IPS DF 4.7 (cell line): ENCODE data around the gene CRIP3.
"Not testable (repeated sequence)": the region's sequence is repeated elsewhere in the genome, so short reads cannot be mapped to it uniquely, and the experiment has no call there.

Source experiments
- DNase-seq: peaks from one replicate; pipeline ENCODE4 v3.0.0-alpha.2; 2013; ENCODE audit warnings: low spot score; ENCODE audit errors: extremely low read depth

The CRIP3 gene

GRCh38 chr6:43307451-43308100, 1.1 kb downstream of the CRIP3 start:
- DNase-seq: no peak

- DNase-seq: no peak
Measured at GRCh38 chr6:43306086-43306485, 2.5 kb downstream of the CRIP3 start.

GRCh38 chr6:43304882-43305281, 3.7 kb downstream of the CRIP3 start:
- no peak for DNase-seq

GRCh38 chr6:43304361-43304760, 4.3 kb downstream of the CRIP3 start:
- no peak for DNase-seq

GRCh38 chr6:43303751-43304331, 4.8 kb downstream of the CRIP3 start:
- no peak for DNase-seq

- DNase-seq: not testable (repeated sequence)
Measured at GRCh38 chr6:43303006-43303405, 5.6 kb downstream of the CRIP3 start.

- DNase-seq: no peak
Measured at GRCh38 chr6:43302126-43302525, 6.5 kb downstream of the CRIP3 start.

- no peak for DNase-seq
Measured at GRCh38 chr6:43301081-43301870, 7.3 kb downstream of the CRIP3 start.

GRCh38 chr6:43299338-43300293, 9.0 kb downstream of the CRIP3 start:
- no peak for DNase-seq

- no peak for DNase-seq
Measured at GRCh38 chr6:43298565-43299337, 9.9 kb downstream of the CRIP3 start.

GRCh38 chr6:43297644-43298564, 10.7 kb downstream of the CRIP3 start, which contains the start of gene SLC22A7:
Gene SLC22A7, plus strand, starts transcription at chr6:43298260. Its CDS starts 99 bp downstream, at chr6:43298359.
- DNase-seq: no peak

GRCh38 chr6:43296780-43297497, 11.7 kb downstream of the CRIP3 start:
- DNase-seq: no peak

GRCh38 chr6:43295456-43295855, 13.2 kb downstream of the CRIP3 start:
- no peak for DNase-seq

- DNase-seq: no peak
Measured at GRCh38 chr6:43294536-43294935, 14.1 kb downstream of the CRIP3 start.

- no peak for DNase-seq
Measured at GRCh38 chr6:43293698-43294097, 14.9 kb downstream of the CRIP3 start.

GRCh38 chr6:43292763-43293318, 15.8 kb downstream of the CRIP3 start:
- no peak for DNase-seq

- no peak for DNase-seq
Measured at GRCh38 chr6:43292341-43292740, 16.3 kb downstream of the CRIP3 start.

- DNase-seq: no peak
Measured at GRCh38 chr6:43291708-43292107, 16.9 kb downstream of the CRIP3 start.
